Endometrial microvascular endothelial cells (primary cell): ENCODE results near the gene FAM83F. TPM values are rescaled to one million over a fixed set of nuclear protein-coding genes. Genes with fewer than 3 reads are reported as not detected.
"Not testable (repeated sequence)": the region's sequence is repeated elsewhere in the genome, so short reads cannot be mapped to it uniquely, and the experiment has no call there.

ENCODE experiments used
- in situ Hi-C: cut with HindIII; loops from 2 replicates; pipeline ENCODE4 v1.10.0; 2017; ENCODE audit warnings: low sequenced_read_pairs, low pct_unique_long_range_greater_than_20kb; ENCODE audit errors: inconsistent ontology term
- total RNA-seq: library from RNA; depleted of rRNA; stranded (reverse); fragments of >200 nt; gene quantifications from one replicate; pipeline ENCODE4 v1.2.3, GENCODE V29; 2015; ENCODE audit errors: inconsistent ontology term

Gene FAM83F
- total RNA-seq, 1 donor from 2014 or later = not detected

- in situ Hi-C loops = no loop called here
Observed at GRCh38 chr22:39989633-39990032, 5.1 kb upstream of the FAM83F start.

DNA sequence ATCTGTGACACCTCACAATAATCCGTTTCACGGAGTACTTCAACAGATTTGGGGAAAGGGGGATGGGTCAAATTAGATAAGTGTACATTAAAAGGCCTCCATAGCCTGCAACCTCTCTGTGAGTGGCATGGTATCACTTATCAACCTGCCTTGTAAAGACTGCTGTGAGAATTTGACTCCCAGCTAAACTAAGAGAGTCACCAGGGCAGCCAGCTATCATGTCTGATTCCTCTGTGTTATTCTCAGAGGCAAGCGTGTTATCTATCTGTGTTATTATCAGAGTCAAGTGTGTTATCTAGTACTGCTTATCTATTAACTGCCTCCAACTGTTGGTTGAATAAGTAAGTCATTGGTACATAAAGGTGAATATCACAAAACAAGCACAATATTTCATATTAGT is 4.1 kb upstream of the FAM83F start:
- in situ Hi-C loops = no loop called here

- in situ Hi-C loops = no loop called here
Observed at GRCh38 chr22:39991159-39991860, 3.4 kb upstream of the FAM83F start.

DNA sequence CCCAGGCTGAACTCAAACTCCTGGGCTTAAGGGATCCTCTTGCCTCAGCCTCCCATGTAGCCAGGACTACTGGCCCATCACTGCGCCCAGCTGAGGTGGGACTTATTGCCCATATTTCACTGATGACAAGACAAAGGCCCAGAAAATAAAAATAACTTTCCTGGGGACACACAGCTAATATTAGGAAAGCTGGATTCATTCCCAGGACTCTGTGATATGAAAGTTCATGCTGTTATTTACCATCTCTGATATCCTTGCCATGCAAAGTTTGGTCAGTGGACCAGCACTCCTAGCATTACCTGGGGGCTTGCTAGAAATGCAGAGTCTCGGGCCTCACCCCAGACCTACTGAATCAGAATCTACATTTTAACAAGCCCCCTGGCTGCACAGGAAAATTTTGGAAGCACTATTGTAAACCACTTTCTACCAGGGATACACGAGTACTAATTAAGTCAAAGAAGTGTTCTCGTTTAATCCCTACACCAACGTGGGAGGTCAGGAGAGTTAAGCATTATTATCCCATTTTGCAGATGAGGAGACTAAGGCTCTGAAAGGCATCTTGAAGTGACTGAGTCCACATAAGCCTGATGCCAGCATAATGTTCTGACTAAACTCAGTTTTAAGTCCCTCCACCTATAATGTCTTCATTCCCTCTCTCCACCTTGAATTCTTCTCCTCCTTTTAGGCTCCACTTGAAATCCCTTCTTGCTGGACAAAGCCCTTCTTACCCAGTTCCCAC is 2.5 kb upstream of the FAM83F start:
- in situ Hi-C loops = no loop called here

DNA sequence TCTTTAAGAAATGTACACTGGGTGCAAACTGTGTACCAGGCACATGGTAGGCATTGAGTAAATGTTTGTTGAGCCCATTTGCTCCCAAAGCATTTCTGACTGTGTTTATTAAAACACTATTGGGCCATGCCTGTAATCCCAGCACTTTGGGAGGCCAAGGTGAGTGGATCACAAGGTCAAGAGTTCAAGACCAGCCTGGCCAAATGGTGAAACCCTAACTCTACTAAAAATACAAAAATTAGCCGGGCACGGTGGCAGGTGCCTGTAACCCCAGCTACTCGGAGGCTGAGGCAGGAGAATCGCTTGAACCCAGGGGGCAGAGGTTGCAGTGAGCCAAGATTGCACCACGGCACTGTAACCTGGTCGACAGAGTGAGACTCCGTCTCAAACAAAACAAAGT is 1.9 kb upstream of the FAM83F start:
- in situ Hi-C loops = not testable (repeated sequence)

DNA sequence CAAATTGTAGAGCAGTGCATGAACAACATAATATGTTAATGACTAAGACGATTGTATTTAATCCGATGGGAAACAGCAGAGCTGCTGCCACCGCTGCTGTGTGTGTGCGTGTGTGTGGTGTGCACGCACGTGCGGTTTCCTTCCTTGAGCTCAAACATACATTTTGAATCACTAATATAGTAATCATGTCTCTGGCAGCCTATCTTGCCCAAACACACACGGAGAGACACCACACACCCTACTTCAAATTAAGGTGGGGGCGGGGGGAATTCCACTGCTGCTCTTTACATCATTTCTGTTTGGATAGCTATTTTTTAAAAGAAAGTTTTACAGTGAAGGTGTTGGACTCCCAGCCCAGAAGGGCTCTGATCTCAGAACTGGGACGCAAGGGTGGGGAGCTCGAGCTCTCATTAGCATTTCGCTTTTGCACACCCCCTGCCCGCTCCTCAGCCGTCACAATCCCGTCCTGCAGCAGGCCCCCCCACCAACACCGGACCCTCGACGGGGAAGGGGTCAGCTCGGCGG is 651 bp upstream of the FAM83F start:
- in situ Hi-C loops = no loop called here

DNA sequence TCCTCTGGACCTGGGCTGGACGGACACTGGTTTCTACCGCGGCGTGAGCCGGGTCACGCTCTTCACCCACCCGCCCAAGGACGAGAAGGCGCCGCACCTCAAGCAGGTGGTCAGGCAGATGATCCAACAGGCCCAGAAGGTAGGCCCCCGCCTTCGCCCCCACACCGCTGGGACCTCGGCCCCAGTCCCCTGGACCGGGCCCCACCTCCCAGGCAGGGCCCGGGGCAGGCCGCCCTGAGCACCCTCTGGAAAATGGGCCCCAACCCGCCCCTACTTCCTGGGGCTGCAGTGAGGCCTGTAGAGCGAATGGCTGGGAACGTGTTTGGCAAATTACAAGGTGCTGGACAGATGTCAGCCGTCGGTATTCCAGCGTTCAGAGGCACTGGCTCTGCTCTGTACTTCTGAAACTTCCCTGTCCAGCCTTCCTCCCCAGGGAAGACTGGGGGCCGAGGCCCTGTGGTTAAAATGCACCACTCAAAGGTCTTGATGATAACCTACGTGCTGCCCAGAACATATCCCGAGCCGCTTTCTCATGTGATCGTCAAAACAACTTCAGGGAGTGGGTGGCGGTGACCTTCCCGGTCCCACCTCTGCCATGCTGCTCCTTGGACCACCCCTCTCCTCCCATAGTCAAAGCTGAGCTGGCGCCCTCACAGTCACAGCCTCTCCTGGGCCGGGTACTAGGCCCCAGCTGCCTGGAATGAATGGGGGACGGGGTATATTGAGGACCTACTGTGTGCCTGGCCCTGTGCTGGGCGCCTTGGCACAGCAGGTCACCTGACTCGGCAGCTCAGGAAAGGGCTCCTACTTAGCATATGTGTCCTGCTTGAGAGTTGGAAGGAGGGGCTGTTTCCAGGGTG is 869 bp downstream of the FAM83F start:
- in situ Hi-C loops = no loop called here

- in situ Hi-C loops = no loop called here
Observed at GRCh38 chr22:39996732-39997131, 2.0 kb downstream of the FAM83F start.

- in situ Hi-C loops = no loop called here
Observed at GRCh38 chr22:39997421-39997820, 2.7 kb downstream of the FAM83F start.

DNA sequence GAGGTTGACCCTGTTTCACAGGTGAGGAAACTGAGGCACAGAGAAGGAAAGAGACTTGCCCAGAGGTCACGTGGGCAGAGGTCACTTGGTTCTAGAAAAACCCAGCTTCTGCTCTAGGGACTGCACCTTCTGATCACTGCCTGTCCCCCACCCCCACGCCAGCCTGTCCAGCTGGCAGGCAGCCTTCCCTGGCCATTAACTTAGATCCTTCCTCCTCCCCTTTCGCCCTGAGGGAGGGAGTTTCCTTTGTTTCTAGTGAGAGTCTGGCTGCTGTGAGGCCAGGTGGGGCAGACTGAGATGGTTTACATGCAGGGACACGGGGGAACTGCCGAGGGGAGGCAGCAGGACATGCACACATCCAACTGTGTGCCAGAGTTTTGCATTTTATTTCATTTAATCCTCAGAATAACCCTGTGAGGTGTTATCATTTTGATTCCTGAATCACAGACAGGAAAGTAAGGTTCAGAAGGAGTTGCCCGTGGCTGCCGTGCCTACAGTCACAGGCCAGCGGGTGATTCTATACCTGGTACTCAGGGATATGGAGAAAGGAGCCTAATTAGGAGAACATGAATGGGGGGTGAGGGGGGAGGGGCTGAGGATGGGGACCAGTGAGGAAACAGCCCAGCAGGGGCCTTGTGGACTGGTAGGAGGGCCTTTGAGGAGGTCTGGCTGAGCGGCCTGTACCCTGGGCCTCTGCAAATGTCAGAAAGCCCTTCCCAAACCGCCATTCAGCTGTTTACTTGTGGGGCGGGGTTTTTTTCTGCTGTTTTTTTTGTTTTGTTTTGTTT is 3.4 kb downstream of the FAM83F start:
- in situ Hi-C loops = no loop called here

DNA sequence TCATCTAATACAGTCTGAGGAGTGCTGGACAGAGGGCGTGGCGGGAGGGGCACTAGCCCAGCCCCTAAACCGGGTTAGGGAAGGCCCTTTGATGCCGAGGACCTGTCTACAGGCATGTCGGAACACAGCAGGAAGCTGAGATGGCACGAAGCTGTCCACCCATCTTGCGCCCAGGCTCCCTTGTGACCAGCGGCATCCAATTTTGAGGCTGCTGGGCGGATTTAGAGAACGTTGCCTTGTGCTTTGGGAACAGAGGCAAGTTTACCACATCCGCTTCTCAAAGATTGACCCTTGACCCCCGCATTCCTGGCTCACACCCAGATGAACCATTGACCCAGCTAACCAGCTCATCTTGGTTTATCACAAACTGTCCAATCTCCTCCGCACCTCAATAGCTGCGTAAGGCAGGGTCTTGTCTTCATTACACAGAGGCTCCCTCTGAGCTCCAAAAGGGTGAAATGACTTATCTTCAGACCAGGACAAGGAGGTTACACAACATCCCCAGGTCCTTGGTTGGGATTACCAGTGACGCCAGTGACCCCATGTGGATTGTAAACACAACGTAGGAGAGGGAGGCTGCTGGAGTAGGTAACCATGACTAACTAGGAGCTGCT is 4.5 kb downstream of the FAM83F start:
- in situ Hi-C loops = no loop called here

- in situ Hi-C loops = loop anchor here (25.0 kb wide), 1 partner anchor 438 kb away; the partner anchor contains the start of gene CACNA1I
Observed at GRCh38 chr22:40000171-40000570, 5.4 kb downstream of the FAM83F start.

GRCh38 chr22:40001106-40001505 is 6.4 kb downstream of the FAM83F start:
- in situ Hi-C loops = loop anchor here (25.0 kb wide), 1 partner anchor 439 kb away; the partner anchor contains the start of gene CACNA1I

DNA sequence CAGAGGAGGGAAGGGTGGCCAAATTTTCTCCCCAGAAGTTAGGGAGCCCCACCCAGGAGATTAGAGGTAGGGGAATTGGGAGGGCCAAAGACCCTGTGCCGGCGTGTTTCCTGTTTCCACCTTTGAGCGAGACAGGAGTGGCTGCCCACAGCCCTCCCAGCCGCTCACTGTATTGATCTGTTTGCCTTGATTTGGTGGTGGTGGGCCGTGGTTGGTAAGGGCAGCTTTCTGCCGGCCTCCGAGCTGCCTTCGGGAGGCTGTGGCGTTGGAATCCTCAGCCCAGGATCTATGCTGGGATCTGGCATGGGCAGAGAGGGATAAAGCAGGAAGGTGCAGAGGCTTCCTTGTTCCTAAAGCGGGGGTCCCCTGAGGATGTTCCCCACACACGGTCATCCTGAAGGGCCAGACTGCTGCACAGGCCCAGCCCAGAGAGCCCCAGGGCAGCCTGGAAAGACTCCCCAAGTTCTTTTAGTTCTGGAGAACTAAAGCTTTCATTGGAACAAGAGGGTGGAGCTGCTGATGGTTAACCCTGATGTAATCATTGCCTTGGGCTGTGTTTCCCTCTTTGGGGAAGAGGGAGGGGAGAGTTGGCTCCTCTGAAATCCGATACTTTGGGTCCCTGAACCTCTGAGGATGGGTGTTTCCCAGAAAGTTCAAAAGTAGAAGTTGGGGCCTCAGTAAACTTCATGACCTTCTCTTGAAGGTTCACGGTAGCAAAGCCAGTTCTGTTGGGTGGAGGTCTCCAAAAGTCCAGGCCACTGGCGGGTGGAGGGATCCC is 7.2 kb downstream of the FAM83F start:
- in situ Hi-C loops = loop anchor here (25.0 kb wide), 1 partner anchor 440 kb away; the partner anchor contains the start of gene CACNA1I

DNA sequence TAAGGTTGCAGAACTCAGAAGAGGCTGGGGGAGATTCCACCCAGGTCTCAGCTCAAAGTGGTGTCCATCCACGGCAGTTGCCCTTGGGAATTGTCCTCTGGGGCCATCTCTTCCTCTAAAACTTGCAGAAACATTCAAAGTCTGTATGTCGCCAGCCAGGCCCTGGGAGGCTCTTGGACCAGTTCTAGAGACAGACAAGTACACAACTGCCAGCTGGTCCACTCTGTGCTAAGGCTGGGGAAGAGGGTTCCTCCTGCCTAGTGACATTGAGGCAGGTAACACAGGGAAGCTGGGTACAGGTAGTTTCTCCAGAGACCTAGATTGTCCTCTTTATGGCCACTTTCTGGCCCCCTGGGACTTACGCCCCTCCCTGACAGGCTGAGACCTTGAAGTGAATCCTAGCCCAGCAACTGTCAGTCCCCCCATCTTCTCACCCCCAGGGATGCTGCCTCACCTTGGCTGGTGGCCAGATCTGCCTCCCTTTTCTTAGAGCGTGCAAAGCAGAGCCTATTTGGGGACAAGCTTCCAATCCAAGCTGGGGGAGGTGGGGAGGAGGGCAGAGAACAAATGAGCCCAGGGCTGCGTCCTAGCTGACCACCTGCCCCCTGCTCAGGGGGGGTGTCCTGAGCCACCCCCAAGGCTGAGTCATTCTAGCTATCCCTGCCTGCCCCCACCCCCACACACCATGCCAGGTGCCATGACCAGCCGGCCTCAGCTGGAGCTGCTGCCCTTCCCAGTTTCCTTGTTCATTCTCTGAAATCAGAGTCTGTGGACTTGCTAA is 8.4 kb downstream of the FAM83F start:
- in situ Hi-C loops = loop anchor here (25.0 kb wide), 1 partner anchor 441 kb away; the partner anchor contains the start of gene CACNA1I

DNA sequence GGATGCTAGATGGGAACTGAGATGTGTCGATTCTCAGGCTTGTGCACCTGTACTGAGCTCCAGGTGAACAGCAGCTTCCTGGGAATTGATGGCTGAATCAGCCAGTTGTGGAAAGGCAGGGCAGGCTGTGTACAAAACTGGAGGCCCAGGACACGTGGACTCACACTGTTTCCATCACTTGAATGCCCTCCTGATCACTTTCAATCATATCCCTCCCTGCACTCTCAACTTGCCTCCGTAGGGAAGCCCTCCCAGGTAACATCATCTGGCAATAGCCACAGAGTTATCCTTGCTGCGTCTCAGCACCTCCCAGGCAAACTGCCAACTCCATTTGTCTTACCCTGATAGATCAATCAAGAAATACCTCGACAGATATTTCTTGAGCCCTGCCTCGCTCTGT is 10.1 kb downstream of the FAM83F start:
- in situ Hi-C loops = loop anchor here (25.0 kb wide), 1 partner anchor 443 kb away; the partner anchor contains the start of gene CACNA1I
